GM10847 (cell line): ENCODE results near the gene ZNF554.

Experiments
- POLR2A ChIP-seq: IDR thresholded peaks from 2 replicates; pipeline ENCODE4 v1.6.1; 2011; ENCODE audit not compliant: insufficient read length; ENCODE audit errors: extremely low read depth

The ZNF554 gene

DNA sequence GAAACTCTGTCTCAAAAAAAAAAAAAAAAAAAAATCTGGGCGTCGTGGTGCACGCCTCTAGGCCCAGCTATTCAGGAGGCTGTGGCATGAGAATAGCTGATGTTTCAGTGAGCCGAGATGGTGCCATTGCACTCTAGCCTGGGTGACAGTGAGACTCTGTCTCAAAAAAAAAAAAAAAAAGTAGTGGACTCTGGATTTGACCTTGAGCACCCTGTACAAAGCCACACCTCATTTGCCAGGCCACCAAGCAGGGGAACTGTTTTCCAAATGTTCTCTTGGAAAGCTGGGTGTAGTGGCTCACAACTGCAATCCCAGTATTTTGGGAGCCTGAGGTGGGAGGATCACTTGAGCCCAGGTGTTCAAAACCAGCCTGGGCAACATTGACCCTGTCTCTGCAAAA lies 17.8 kb downstream of the ZNF554 start:
- TF ChIP-seq POLR2A = no peak

DNA sequence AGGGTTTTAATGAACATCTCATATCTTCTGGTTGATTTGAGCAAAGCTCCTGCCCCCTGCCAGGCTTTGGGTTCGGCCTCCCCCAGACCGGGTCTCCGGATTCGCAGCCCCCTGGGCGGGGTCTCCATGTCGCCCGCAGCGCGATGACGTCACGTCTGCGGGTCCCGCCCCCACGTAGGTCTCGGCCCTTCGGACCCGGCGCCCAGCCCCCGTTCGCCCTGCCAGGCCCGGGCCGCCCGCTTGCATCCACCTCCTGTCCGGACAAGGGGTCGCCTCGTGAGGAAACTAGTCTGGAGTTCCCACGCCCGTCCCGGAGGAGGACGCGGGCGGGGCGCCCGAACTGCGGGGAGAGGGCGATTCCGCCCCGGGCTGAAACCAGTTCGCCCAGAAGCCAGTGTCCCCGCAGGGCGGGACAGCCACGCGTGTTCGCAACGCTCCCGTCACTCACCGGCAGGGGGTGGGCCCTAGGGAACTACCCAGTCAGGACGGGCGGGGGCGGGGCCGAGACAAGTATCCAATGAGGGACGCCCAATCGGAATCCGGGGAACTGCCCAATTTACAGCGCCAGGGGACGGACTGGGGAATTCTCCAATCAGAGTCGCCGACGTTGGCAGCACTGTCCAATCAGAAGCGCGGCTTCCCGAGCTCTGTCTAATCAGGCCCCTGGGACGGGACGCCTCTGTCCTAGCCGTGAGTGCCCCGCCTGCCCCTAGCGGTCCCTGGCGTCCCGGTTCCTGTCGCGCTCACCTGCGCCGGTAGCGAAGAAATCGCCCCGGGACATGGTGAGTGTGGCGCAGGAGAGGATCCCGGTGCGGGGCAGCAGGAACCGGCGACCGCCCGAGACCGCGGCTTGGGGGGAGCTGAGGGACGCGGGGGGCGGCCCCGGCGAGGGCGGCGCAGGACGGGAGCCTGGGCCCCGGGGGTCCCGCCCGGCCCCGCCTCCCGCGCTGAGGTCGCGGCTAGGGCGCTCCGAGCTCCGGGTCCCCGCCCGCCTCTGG lies 21.4 kb downstream of the ZNF554 start, which contains the start of gene ZNF555:
Gene ZNF555 (plus strand): TSS at position 682 of the 998 bp plus-strand sequence. CDS start 98 bp downstream, at position 780.
- TF ChIP-seq POLR2A = peak; percentile 46

DNA sequence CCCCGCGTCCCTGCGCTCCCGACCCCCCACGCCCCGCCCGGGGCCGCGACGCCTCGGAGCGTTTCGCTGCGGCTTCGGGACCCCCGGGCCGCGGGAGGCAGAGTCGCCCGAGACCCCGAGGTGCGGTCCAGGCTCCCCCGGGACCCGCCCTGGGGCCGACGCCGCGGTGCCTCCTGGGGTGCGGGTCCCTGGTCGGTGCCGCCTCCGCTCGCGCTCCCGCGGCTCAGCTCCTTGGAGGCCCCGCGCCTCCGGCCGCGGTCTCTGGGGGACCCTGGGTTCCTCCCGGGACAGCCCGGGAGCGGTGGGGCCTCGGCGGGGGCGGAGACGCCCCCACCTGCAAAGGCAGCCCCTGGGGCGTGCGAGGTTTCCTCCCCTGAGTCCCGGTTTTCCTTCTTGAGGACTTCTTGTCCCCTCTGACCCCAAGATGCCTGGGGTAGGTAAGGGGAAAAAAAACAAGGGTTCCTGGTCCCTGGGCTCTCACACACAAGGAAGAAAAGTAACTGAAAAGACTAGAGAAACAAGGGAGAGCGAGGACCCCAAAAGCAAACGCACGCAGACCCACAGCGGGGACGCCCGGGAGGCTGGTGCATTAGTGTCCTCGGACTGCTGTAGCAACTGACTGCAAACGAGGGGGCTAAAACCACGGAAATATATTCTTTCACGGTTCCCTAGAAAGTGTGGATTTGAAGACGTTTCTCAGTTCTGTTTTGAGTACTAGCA lies 22.3 kb downstream of the ZNF554 start:
- TF ChIP-seq POLR2A = no peak

DNA sequence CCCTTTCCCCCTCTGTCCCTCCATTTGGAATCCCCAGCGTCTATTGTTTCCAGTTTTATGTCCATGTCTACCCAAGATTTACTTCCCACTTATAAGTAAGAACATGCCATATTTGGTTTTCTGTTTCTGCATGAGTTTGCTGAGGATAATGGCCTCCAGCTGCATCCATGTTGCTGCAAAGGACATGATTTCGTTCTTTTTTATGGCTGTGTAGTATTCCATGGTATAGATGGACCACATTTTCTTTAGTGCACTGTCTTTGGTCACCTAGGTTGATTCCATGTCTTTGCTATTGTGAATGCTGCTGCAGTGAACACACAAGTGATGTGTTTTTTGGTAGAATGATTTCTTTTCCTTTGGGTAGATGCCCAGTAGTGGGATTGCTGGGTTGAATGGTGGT lies 25.4 kb downstream of the ZNF554 start:
- TF ChIP-seq POLR2A = no peak

DNA sequence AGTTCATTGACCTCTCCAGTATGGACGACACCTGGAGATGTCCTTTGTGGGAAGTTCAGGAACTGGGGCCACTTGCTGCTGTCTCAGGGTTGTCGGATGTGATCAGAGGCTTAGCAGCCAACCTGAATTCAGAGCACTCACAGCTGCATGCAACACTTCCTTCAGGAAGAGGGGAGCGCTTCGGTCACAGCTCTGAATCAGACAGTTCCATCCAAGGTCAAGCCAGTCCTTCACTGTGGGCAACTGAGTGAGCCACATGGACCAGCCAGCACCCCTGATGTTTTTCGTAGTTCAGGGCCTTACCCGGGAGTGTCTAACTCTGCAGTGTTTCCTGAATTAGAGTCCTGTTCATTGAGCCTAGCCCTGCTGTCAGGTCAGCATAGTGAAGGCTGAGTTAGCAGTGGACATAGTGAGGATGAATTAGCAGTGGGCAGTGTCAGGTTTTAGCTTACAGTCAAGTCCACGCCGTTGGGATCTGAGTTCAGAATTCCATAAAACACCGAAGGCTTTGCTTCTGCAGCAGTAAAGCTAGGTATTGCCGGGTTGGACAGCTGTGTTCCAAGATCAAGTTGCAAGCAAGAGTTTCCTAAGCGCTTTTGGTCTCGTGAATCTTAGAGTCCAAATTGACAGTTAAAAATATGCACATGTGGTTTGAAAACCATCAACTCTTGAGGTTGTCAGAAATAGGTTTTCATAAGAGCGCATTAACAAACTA lies 26.7 kb downstream of the ZNF554 start:
- no peak for TF ChIP-seq POLR2A

DNA sequence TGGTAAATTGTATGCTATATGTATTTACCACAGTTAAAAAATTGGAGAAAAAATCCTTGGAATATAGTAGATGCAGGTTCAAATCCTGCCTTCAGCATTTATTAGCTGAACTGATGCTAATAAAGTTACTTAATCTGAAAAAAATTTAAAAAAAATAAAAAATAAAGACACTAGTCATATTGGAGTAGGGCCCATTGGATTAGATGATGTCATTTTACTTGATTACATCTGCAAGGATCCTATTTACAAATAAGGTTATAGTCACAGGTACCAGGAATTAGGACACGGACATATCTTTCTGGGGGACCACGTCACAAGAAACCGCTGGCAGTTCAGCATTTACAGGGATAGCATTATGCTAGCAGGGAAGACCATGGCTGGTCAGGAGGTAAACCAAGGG lies 27.8 kb downstream of the ZNF554 start:
- no peak for TF ChIP-seq POLR2A

DNA sequence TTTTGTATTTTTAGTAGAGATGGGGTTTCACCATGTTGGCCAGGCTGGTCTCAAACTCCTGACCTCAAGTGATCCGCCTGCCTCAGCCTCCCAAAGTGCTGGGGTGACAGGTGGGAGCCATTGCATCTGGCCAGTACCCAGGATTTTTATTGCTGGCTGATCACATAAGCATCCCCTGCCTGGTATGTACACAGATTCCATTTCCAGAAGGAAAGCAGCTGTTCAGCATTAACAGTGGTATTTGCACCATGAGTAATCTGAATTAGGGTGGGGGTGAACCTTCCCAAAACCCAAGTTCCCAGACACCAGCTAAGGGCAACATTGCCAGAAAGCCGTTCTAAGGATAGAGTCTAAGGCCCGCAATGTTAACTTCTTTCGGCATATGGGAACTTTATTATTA lies 28.9 kb downstream of the ZNF554 start:
- no peak for TF ChIP-seq POLR2A

DNA sequence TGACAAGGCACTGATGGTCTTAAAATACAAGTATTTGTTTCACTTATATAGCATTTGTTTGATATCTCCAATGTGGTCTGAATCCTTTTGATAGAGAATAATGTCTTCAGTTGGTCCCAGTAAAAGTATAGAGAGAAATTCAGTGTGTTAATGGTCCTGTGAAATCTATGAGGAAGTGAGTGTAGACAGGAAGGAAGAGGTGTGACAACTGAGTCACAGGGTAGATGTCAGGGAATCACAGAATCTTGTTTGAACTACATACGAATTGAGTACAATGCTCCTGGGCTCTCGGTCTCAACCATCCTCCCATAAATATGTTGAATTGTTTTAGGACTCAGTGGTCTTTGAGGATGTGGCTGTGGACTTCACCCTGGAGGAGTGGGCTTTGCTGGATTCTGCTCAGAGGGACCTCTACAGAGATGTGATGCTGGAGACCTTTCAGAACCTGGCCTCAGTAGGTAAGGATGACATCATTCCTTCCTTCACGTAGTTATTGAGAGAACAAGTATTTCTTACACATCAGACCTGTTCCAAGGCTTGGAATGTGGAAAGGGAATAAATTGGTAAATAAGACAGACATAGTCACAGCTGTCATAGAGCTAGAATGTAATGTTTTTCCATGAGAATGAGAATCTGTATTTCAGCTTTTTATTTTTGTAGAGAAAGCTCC lies 30.7 kb downstream of the ZNF554 start:
- no peak for TF ChIP-seq POLR2A

DNA sequence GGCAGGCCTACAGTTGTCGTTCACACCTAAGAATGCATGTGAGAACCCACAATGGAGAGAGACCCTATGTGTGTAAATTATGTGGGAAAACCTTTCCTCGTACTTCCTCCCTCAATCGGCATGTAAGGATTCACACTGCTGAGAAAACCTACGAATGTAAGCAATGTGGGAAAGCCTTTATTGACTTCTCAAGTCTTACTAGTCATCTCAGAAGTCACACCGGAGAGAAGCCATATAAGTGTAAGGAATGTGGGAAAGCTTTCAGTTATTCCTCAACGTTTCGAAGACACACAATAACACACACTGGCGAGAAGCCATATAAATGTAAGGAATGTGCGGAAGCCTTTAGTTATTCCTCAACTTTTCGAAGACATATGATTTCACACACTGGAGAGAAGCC lies 32.9 kb downstream of the ZNF554 start:
- TF ChIP-seq POLR2A = no peak

DNA sequence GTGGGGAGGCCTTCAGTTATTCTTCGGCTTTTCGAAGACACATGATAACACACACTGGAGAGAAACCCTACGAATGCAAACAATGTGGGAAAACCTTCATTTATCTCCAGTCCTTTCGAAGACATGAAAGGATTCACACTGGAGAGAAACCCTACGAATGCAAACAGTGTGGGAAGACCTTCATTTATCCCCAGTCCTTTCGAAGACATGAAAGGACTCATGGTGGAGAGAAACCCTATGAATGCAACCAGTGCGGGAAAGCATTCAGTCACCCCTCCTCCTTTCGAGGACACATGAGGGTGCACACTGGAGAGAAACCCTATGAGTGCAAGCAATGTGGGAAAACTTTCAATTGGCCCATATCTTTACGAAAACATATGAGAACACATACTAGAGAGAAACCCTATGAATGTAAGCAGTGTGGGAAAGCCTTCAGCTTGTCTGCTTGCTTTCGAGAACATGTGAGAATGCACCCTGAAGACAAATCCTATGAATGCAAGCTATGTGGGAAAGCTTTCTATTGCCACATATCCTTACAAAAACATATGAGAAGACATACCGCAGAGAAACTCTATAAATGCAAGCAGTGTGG lies 33.4 kb downstream of the ZNF554 start:
- TF ChIP-seq POLR2A = no peak

DNA sequence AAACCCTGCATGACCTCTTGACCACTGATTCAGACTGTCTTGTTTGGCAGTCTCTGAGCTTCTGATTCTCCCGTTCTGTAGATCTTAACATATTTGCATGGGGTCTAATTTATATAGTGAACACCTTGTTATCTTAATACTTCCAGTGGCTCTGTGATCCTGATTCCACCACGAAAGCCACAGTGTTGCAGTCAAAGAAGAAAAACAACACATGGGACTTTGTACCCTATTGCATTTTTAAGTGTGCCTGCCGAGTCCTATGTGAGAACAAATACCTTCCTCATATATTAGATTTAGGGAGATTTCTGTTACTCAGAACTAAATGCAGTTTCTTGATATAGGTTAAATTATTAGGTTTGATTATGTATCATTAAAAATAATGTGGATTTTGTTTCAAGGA lies 35.2 kb downstream of the ZNF554 start:
- TF ChIP-seq POLR2A = no peak

DNA sequence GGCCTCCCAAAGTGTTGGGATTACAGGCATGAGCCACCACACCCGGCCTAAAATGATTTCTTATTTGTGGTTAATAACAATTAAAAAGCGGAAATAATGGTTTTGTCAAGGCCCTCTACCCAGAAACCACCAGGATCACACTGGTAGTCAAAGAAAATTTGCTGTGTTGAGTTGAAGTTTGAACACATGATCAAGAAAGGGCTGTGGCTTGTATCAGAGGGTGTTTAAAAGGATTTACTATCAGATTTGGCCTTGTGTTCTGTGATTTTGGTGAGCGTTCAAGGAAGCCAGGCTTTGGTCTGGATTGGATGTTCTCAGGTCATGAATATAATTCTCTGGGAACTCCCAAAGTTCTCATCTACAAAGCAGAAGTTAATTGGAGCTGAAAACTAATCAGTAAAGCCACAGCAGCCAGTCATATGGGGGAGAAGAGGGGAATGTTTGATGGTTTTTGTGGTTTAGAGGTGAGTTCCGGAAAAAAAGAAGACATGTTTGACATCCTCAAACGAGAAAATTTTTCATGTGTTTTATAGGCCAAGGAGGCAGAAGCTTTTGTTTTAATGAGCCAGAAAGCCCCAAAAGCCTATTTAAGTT lies 36.9 kb downstream of the ZNF554 start:
- no peak for TF ChIP-seq POLR2A

DNA sequence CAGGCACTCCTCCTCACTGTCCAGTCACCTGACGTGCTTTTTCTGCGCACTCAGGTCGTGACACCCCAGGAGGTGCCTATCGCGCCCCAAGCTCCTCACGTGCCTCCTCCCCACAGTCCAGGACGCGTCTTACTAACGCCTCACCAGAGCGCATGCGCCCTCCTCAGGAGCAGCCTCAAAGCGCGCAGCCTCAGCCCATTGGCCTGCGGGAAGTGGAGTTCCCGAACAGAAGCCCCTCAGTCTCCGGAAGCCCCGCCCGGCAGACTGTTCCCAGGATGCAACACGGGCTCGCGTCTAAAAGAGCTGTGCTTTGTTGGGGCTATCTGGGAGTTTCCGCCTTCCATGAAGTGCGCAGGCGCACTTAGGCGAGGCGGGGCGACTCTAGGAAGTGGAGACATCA lies 39.2 kb downstream of the ZNF554 start:
- TF ChIP-seq POLR2A = no peak

DNA sequence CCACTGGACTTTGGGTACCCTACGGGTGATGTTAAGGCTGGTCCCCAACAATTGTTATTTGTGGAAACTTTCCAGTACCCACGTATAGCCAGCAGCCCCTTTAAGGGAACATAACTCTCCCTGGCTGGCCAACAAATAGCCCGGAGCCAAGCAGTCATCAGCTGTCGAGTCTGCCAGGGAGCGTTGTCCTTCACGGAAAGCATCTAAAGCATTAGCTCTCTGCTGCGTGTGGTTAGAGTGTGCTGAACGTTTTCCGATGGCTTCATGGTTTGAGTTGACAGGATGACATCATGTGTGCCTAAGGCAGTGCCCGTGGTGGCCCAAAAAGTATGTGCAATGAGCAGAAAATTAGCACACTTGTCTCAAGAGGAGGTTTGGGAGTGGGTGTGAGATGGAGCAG lies 44.1 kb downstream of the ZNF554 start:
- TF ChIP-seq POLR2A = no peak
